Peyer's patch (tissue), 4 donors: ENCODE results near the gene SLC14A1.

Source experiments
- POLR2A ChIP-seq, 2 donors: fragments of 450-650 bp; IDR thresholded peaks; one replicate each; pipeline ENCODE4 v1.5.1; 2017; ENCODE audit warnings: antibody characterized with exemption in 2 of 2, mild to moderate bottlenecking in 2 of 2, moderate library complexity in 2 of 2
- TF ChIP-seq, protein P1 (sequence below), 6 experiments: fragments of 450-650 bp in 4 of 6; fragments of 200-600 bp in 2 of 6; sonication (generic) in 1 of 6; IDR thresholded peaks; one replicate each; pipeline ENCODE4 v1.5.1; 2017 to 2019; ENCODE audit warnings: antibody characterized with exemption in 6 of 6, mild to moderate bottlenecking in 3 of 6, moderate library complexity in 1 of 6

DNA sequence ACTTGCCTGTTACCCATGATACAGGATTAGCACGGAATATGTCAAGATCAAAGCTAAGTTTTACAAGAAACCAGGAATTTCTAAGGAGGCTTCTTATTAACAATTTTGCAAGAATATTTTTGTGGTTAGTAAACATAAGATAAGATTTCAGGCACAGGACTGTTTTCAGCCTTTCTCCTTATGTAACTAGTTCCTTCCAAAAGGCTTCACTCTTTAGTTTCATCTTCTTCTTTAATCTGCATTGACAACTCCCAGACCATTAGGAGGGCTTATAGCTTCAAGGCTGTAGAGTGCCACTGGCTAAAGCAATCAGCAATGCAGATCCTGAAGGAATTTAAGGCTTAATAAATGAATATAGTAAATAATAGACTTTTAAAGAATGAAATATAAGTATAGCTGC lies 29.3 kb downstream of the SLC14A1 start:
- TF ChIP-seq, protein P1, sequence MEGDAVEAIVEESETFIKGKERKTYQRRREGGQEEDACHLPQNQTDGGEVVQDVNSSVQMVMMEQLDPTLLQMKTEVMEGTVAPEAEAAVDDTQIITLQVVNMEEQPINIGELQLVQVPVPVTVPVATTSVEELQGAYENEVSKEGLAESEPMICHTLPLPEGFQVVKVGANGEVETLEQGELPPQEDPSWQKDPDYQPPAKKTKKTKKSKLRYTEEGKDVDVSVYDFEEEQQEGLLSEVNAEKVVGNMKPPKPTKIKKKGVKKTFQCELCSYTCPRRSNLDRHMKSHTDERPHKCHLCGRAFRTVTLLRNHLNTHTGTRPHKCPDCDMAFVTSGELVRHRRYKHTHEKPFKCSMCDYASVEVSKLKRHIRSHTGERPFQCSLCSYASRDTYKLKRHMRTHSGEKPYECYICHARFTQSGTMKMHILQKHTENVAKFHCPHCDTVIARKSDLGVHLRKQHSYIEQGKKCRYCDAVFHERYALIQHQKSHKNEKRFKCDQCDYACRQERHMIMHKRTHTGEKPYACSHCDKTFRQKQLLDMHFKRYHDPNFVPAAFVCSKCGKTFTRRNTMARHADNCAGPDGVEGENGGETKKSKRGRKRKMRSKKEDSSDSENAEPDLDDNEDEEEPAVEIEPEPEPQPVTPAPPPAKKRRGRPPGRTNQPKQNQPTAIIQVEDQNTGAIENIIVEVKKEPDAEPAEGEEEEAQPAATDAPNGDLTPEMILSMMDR (IDR thresholded peaks at IDR 0.05) = no peak
- no peak for TF ChIP-seq POLR2A (IDR thresholded peaks at IDR 0.05)
